Adipocyte (in vitro differentiated cells): ENCODE data around the gene INPP5K.

Experiments used
- DNase-seq: peaks from one replicate; pipeline ENCODE4 v3.0.0-alpha.2; 2015; ENCODE audit warnings: low read depth
- H3K27me3 ChIP-seq: replicated peaks from 2 replicates; pipeline ENCODE4 v1.7.0; 2013; ENCODE audit warnings: mild to moderate bottlenecking, low read length, moderate library complexity; ENCODE audit not compliant: control insufficient read depth, insufficient read depth
- H3K36me3 ChIP-seq: 2 replicates; pipeline ENCODE4 v1.7.0; 2013; ENCODE audit warnings: low read length, mild to moderate bottlenecking, moderate library complexity; ENCODE audit not compliant: control insufficient read depth, insufficient read depth, severe bottlenecking
- H3K4me1 ChIP-seq: 2 replicates; pipeline ENCODE4 v1.7.0; 2013; ENCODE audit warnings: mild to moderate bottlenecking, low read length, moderate library complexity; ENCODE audit not compliant: control insufficient read depth, insufficient read depth
- H3K4me3 ChIP-seq: 2 replicates; pipeline ENCODE4 v1.7.0; 2013; ENCODE audit warnings: mild to moderate bottlenecking, low read length, moderate library complexity
- H3K9ac ChIP-seq: 2 replicates; pipeline ENCODE4 v1.7.0; 2013; ENCODE audit warnings: mild to moderate bottlenecking, low read length, moderate library complexity
- H3K9me3 ChIP-seq: 2 replicates; pipeline ENCODE4 v1.7.0; 2013; ENCODE audit warnings: mild to moderate bottlenecking, low read length, moderate library complexity; ENCODE audit not compliant: control insufficient read depth

Gene INPP5K

DNA sequence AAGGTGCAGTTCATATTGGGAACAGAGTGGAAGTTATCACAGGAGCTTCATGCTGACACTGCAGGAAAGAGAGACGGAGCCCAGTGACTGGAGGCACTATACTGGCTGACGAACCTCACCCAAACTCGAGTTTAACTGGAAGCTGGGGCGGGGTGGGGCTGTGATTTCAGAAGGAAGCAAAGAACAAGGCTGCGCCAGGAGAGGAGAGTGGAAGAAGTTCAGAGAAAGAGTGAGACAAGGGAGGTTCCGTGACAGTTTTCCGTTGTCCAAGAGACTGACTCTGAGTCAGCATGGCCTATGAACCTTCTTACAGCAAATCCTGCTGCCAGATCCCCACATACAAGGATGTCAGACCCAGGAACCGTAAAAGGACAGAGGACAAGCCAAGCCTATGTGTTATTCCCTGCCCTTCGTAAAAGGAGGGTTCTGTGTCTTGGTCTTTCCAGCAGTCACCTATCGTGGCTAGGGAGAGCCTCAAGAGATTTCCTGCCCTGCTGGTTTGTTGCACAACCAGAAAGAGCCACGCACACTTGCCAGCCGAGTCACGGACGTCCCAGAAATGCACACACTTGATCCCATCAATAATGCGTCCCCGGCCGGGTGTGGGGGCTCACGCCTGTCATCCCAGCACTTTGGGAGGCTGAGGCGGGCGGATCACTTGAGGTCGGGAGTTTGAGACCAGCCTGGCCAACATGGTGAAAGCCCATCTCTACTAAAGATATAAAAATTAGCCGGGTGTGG, 41.1 kb upstream of the INPP5K start:
- no peak for DNase-seq
- H3K9ac ChIP-seq = peak overlapping the region; percentile 69
- H3K36me3 ChIP-seq = peaks cover 16% of the 10 kb centered on the region
- peak overlapping the region; percentile 36 for H3K4me3 ChIP-seq
- no peaks in the 10 kb centered on the region for H3K9me3 ChIP-seq
- no peaks in the 10 kb centered on the region for H3K27me3 ChIP-seq
- peaks cover 40% of the 10 kb centered on the region for H3K4me1 ChIP-seq

DNA sequence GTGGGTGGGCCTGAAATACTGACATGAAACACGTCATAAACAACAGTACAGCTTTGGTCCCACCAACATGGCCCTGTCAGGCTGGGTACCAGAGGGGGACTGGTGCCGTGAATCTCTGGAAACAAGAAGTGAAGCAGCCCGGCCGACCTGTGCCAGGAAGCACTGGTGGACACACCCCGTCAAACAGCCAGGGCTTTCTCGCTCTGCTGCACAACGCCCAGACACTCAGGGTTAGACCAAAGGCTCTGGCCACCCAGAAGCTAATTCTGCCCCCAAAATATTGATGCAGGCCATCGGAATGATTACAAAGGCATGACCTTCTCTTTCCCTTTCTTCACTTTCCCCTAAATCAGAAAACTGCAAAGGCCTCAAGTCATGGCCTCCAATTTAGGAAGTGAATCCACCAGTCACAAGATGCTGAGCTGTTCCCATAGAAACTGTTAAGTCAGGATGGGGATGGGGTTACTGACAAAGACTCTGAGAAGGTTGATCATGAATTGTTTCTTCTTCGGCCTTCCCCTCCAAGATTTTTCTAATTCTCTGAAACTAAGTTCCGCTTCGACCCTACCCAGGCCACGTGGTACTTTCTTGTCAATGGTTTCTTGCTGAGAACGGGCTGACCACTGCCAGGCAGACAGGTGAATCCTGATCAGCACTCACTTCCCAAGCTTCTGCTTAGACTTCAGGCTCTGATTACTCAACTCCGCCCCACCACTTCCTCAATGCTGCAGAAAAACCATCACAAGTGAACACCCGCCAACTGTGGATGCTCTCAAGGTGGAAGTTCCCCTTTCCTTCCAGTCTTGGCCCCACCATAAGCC, 39.4 kb upstream of the INPP5K start:
- H3K4me1 ChIP-seq = peaks cover 32% of the 10 kb centered on the region
- DNase-seq = no peak
- no peaks in the 10 kb centered on the region for H3K27me3 ChIP-seq
- no peak overlapping the region for H3K4me3 ChIP-seq
- H3K36me3 ChIP-seq = peaks cover 32% of the 10 kb centered on the region
- H3K9me3 ChIP-seq = no peaks in the 10 kb centered on the region
- H3K9ac ChIP-seq = no peak overlapping the region

DNA sequence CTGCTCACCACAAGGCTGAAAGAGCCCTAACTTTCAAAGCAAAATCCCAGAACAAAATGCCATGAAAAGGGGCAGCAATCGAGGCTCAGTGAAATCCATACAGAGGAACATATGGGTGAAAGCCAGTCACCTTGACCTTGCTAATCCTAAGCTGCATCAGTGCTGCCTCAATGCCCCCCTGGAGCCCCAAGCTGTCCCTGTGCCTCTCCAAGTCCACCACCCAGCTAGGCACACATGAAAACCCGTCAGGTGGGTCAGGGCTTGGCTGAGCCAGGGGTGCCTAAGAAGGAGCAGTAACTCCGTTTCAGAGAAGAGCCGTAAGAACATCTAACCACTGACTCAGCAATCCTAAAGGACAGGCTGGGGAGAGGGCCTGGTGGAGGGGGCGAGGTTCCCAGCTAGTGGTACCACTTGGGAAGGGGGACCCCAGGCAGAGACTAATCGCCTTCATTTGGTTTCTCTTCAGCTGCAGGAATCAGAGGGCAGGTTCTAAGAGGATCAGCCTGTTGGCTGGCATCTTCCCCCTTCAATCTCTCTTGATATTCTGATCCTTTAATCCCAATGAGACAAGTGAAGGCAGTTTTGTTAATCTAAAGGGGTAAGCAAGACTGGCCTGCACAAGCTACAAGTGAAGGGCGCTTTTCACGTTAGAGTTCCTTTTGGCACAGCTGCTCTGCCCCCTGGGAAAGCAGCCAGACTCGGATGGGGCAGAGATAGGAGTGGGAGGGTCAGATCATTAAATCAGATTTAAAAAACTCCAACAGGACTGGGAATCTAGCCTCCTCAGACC, 38.5 kb upstream of the INPP5K start:
- DNase-seq = no peak
- Histone ChIP-seq H3K9me3 (no peaks in the 10 kb centered on the region), H3K27me3 (no peaks in the 10 kb centered on the region), H3K4me3 (no peak overlapping the region), H3K9ac (no peak overlapping the region), H3K36me3 (peaks cover 41% of the 10 kb centered on the region), H3K4me1 (peaks cover 23% of the 10 kb centered on the region)

DNA sequence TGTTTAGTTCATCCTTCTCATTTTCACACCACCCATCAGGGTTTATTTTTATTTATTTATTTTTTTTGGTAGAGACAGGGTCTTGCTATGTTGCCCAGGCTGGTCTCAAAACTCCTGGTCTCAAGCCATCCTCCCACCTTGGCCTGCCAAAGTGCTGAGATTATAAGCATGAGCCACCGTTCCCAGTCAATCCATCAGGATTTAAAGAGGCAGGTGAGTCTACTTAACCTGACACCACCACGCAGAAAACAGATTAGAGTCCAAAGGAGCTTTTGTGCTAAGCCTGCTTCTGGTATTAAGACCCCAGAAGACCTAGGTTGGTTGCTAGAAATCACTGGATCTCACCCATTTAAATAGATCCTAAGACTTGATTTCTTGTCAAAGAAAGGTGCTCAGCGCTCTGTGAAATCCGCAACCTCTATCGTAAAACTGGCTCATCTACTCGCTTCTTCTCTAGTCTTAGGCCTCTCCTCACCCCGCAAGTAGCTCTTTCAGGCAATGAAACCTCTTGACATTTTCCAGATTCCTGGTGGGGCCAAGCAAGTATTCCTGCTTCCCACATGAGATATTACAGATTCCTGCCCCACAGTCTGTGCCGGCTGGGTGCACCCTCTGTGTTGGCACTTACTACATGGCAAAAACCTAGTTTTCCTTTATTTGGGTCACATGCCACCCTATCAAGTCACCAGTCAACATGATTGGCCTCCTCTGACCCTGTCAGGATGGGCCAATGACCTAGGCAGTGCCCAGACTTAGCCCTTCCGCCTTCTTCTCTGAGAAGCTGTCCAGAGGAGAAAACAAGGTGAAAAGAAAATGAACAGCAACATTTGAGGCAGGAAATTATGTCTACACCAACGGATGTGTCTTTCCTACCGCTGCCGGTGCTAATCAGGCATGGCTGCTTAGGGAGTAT, 37.2 kb upstream of the INPP5K start:
- DNase-seq = no peak
- no peak overlapping the region for H3K9ac ChIP-seq
- no peaks in the 10 kb centered on the region for H3K9me3 ChIP-seq
- no peak overlapping the region for H3K4me3 ChIP-seq
- H3K27me3 ChIP-seq = no peaks in the 10 kb centered on the region
- H3K4me1 ChIP-seq = peaks cover 18% of the 10 kb centered on the region
- peaks cover 53% of the 10 kb centered on the region for H3K36me3 ChIP-seq

DNA sequence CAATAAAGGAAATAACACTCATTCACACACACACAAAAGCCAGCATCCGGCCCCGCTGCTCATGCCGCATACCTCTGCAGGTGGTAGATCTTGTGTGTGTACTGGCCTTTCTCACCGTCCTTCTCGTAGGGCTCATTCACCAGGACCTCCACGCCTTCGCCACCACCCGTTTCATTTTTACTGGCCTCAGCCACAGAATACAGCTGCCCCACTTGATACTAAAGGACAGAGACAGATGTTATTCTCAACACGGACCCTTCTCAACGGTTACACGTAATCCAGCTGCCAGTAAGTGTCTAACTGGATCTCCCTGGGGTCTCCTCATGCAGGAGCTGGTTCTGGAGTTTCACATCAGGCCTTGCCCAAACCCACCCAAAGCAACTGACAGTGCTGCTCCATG, 36.5 kb upstream of the INPP5K start:
- H3K27me3 ChIP-seq = no peaks in the 10 kb centered on the region
- no peak overlapping the region for H3K9ac ChIP-seq
- no peaks in the 10 kb centered on the region for H3K9me3 ChIP-seq
- H3K4me1 ChIP-seq = peaks cover 14% of the 10 kb centered on the region
- no peak overlapping the region for H3K4me3 ChIP-seq
- peaks cover 60% of the 10 kb centered on the region for H3K36me3 ChIP-seq
- DNase-seq = no peak

DNA sequence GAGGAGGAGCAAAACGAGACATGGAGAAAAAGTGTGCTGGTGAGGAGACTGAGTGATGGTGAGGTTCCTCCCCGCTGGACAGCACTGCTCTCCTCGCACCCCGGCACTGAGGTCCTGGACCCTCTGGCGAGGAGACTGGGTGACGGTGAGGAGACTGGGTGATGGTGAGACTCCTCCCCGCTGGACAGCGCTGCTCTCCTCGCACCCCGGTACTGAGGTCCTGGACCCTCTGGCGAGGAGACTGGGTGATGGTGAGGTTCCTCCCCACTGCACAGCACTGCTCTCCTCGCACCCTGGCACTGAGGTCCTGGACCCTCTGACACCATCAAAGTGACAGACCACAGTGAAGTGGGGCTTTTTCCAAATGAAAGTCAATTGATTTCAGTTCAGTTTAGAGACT, 35.3 kb upstream of the INPP5K start:
- Histone ChIP-seq H3K4me1 (peaks cover 3% of the 10 kb centered on the region), H3K4me3 (no peak overlapping the region), H3K9ac (no peak overlapping the region), H3K9me3 (no peaks in the 10 kb centered on the region), H3K36me3 (peaks cover 68% of the 10 kb centered on the region), H3K27me3 (no peaks in the 10 kb centered on the region)
- DNase-seq = no peak

DNA sequence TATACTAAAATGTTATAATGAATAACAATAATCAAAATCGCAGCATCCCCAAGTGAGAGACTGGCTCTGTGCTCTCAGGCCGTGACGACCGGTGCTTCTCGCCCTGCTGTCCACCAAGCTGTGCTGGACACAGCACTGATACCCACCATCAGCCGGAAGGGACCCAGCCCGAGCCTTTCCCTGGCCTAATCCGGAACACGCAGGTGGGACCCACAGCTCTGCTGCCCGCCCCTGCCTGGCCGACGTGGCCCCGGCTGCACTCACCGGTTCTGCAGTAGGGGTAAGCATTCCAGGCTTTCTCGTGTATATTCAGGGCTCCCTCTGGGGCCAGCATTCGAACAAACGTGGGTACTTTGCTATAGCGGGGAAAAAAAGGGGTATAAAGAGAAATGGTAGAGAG, 31.6 kb upstream of the INPP5K start:
- Histone ChIP-seq H3K36me3 (peaks cover 79% of the 10 kb centered on the region), H3K9ac (no peak overlapping the region), H3K4me3 (no peak overlapping the region), H3K9me3 (no peaks in the 10 kb centered on the region), H3K27me3 (no peaks in the 10 kb centered on the region), H3K4me1 (no peaks in the 10 kb centered on the region)
- no peak for DNase-seq

DNA sequence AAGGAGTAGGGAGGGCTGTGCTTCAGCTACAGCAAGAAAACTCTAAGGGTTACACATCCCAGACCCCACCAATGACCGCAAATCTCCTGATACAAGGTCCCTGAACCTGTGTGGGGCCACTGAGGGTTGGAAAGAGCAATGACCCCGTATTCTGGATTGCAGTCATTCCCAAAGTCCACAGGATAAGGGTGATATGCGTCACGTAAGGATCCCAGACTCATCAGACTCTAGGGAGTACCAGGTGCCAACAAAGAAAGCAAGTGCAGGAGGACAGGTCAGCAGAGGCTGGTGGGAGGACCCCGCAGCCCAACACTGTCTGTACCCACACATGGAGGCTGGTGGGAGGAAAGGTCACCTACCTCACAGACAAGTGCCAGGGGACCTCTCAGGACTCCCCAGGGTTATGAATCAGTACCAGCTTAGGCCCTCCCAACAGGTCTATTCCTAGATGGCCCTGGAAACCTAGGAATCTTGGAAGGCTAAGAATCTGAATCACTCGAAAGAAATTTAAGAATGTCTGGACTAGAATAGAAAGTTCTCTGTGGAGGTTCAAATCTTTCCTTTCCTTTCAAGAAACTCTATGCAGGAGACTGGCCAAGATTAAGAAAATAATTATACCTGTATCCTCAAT, 30.0 kb upstream of the INPP5K start:
- no peak overlapping the region for H3K9ac ChIP-seq
- H3K36me3 ChIP-seq = peaks cover 79% of the 10 kb centered on the region
- no peaks in the 10 kb centered on the region for H3K27me3 ChIP-seq
- no peaks in the 10 kb centered on the region for H3K9me3 ChIP-seq
- H3K4me3 ChIP-seq = no peak overlapping the region
- no peak for DNase-seq
- H3K4me1 ChIP-seq = no peaks in the 10 kb centered on the region

DNA sequence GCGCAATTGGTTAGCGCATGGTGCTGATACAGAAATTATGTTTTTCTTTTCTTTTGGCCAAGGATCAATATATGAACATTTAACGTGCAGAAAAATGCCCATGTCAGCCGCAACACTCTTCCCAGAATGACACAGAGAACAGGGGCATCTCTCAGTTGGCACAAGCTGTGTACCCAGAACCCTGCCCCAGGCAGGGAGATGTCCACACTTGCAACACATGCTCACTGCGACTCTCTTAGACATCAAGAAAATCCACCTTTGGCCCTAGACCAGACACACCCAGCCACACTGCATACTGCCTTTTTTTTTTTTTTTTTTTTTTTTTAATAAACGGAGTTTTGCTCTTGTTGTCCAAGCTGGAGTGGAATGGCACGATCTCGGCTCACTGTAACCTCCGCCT, 29.2 kb upstream of the INPP5K start:
- Histone ChIP-seq H3K36me3 (peaks cover 79% of the 10 kb centered on the region), H3K4me1 (no peaks in the 10 kb centered on the region), H3K4me3 (no peak overlapping the region), H3K9me3 (no peaks in the 10 kb centered on the region), H3K27me3 (no peaks in the 10 kb centered on the region), H3K9ac (no peak overlapping the region)
- no peak for DNase-seq

DNA sequence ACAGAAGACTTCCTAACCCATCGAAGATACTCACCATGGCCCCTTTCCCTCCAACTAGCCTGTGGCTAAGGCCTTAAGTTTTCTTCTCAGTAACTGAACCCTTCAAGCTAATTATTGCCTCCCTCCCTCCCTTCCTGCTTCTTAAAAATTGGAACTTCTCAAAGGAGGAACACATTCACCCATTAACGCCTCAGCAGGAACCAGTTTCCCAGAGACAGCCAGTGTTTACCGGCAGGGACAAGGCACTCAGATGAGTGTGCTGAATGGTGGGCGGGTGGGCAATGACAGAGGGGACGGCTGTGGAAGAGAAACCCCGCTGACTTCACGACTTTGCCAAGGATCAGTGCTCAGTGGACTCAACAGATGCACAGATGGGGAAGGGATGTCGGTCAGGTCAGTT, 25.9 kb upstream of the INPP5K start:
- peaks cover 84% of the 10 kb centered on the region for H3K36me3 ChIP-seq
- H3K9me3 ChIP-seq = no peaks in the 10 kb centered on the region
- no peak overlapping the region for H3K9ac ChIP-seq
- H3K27me3 ChIP-seq = no peaks in the 10 kb centered on the region
- H3K4me1 ChIP-seq = no peaks in the 10 kb centered on the region
- H3K4me3 ChIP-seq = no peak overlapping the region
- DNase-seq = no peak
